H9 (cell line): ENCODE results near the gene NSUN5. TPM values are rescaled to one million over a fixed set of nuclear protein-coding genes. Genes with fewer than 3 reads are reported as not detected.

ENCODE experiments used
- DNase-seq: peaks from one replicate; pipeline ENCODE4 v3.0.0-alpha.2; 2017
- H2AFZ ChIP-seq: one replicate; pipeline ENCODE4 v1.6.1; 2013; ENCODE audit warnings: mild to moderate bottlenecking, low read length, control low read depth, moderate library complexity
- H2AK5ac ChIP-seq: 2 replicates; pipeline ENCODE4 v1.6.1; 2013; ENCODE audit warnings: low read length, control low read depth, mixed read lengths; ENCODE audit not compliant: insufficient read length
- H2BK120ac ChIP-seq: one replicate; pipeline ENCODE4 v1.6.1; 2013; ENCODE audit warnings: low read depth, mild to moderate bottlenecking, low read length, control low read depth, inconsistent platforms; ENCODE audit not compliant: poor library complexity, severe bottlenecking
- H2BK12ac ChIP-seq: 2 replicates; pipeline ENCODE4 v1.6.1; 2013; ENCODE audit warnings: low read length, control low read depth, mixed read lengths, low read depth; ENCODE audit not compliant: insufficient read length
- H2BK15ac ChIP-seq: 2 replicates; pipeline ENCODE4 v1.6.1; 2013; ENCODE audit warnings: low read depth, low read length, control low read depth
- H2BK20ac ChIP-seq: one replicate; pipeline ENCODE4 v1.6.1; 2013; ENCODE audit warnings: low read depth, mild to moderate bottlenecking, low read length, control low read depth, inconsistent platforms; ENCODE audit not compliant: poor library complexity, severe bottlenecking
- H2BK5ac ChIP-seq: 2 replicates; pipeline ENCODE4 v1.6.1; 2013; ENCODE audit warnings: low read length, control low read depth, mixed read lengths; ENCODE audit not compliant: insufficient read length
- H3K14ac ChIP-seq: 2 replicates; pipeline ENCODE4 v1.6.1; 2013; ENCODE audit warnings: low read length, control low read depth; ENCODE audit not compliant: insufficient read depth
- H3K18ac ChIP-seq: 2 replicates; pipeline ENCODE4 v1.6.1; 2013; ENCODE audit warnings: low read depth, mild to moderate bottlenecking, mixed read lengths, low read length, control low read depth; ENCODE audit not compliant: insufficient read length
- H3K23ac ChIP-seq: 2 replicates; pipeline ENCODE4 v1.6.1; 2013; ENCODE audit warnings: low read length, control low read depth, mixed read lengths, low read depth; ENCODE audit not compliant: insufficient read length
- H3K23me2 ChIP-seq: 2 replicates; pipeline ENCODE4 v1.6.1; 2013; ENCODE audit warnings: low read depth, mild to moderate bottlenecking, mixed read lengths, low read length, control low read depth; ENCODE audit not compliant: insufficient read length, poor library complexity, severe bottlenecking
- H3K27ac ChIP-seq: 2 replicates; pipeline ENCODE4 v1.5.1; 2013; ENCODE audit warnings: low read length, control low read depth, mixed read lengths, low read depth; ENCODE audit not compliant: insufficient read length
- H3K27me3 ChIP-seq: 2 replicates; pipeline ENCODE4 v1.6.1; 2013; ENCODE audit warnings: low read length, control low read depth, inconsistent platforms; ENCODE audit not compliant: insufficient read depth
- H3K4ac ChIP-seq: 2 replicates; pipeline ENCODE4 v1.6.1; 2013; ENCODE audit warnings: low read depth, mild to moderate bottlenecking, control low read depth, inconsistent platforms, low read length, moderate library complexity
- H3K4me1 ChIP-seq: 2 replicates; pipeline ENCODE4 v1.6.1; 2013; ENCODE audit warnings: low read length, control low read depth, inconsistent platforms; ENCODE audit not compliant: insufficient read depth
- H3K4me2 ChIP-seq: 2 replicates; pipeline ENCODE4 v1.6.1; 2013; ENCODE audit warnings: low read length, control low read depth, mixed read lengths; ENCODE audit not compliant: insufficient read length, insufficient read depth
- H3K56ac ChIP-seq: 2 replicates; pipeline ENCODE4 v1.6.1; 2013; ENCODE audit warnings: low read depth, mild to moderate bottlenecking, mixed read lengths, low read length, control low read depth; ENCODE audit not compliant: insufficient read length
- H3K79me1 ChIP-seq: 2 replicates; pipeline ENCODE4 v1.6.1; 2013; ENCODE audit warnings: low read depth, mild to moderate bottlenecking, moderate library complexity, low read length, control low read depth, inconsistent platforms; ENCODE audit not compliant: insufficient read depth, poor library complexity, severe bottlenecking
- H3K79me2 ChIP-seq: 2 replicates; pipeline ENCODE4 v1.6.1; 2013; ENCODE audit warnings: low read length, control low read depth, inconsistent platforms; ENCODE audit not compliant: insufficient read depth
- H3K9ac ChIP-seq: 2 replicates; pipeline ENCODE4 v1.6.1; 2013; ENCODE audit warnings: low read length, control low read depth, mixed read lengths; ENCODE audit not compliant: insufficient read length; ENCODE audit errors: extremely low read depth
- H3K9me3 ChIP-seq: one replicate; pipeline ENCODE4 v1.6.1; 2013; ENCODE audit warnings: low read depth, low read length, inconsistent platforms; ENCODE audit not compliant: control insufficient read depth
- H3T11ph ChIP-seq: one replicate; pipeline ENCODE4 v1.6.1; 2013; ENCODE audit warnings: mild to moderate bottlenecking, low read length, control low read depth, inconsistent platforms
- H4K20me1 ChIP-seq: one replicate; pipeline ENCODE4 v1.6.1; 2013; ENCODE audit not compliant: control insufficient read depth, insufficient read length, insufficient read depth
- H4K5ac ChIP-seq: 2 replicates; pipeline ENCODE4 v1.6.1; 2013; ENCODE audit warnings: low read depth, mild to moderate bottlenecking, mixed read lengths, low read length, control low read depth; ENCODE audit not compliant: insufficient read length
- H4K8ac ChIP-seq: replicated peaks from 2 replicates; pipeline ENCODE4 v1.6.1; 2013; ENCODE audit warnings: low read length, control low read depth, mixed read lengths, low read depth; ENCODE audit not compliant: insufficient read length
- H4K91ac ChIP-seq: 2 replicates; pipeline ENCODE4 v1.6.1; 2013; ENCODE audit warnings: low read depth, mild to moderate bottlenecking, moderate library complexity, mixed read lengths, low read length, control low read depth; ENCODE audit not compliant: insufficient read length
- H3K27ac Mint-ChIP-seq, 3 experiments: 2 replicates in 2 of 3; 3 replicates in 1 of 3; pipeline ENCODE4 v1.8.0; 2020 to 2021; ENCODE audit warnings: mixed read lengths in 3 of 3, mild to moderate bottlenecking in 1 of 3, moderate library complexity in 1 of 3
- H3K27me3 Mint-ChIP-seq: 2 replicates; pipeline ENCODE4 v1.8.0; 2021; ENCODE audit warnings: low read depth, mild to moderate bottlenecking, moderate library complexity, mixed read lengths
- H3K36me3 Mint-ChIP-seq, 3 experiments: 2 replicates in 2 of 3; 3 replicates in 1 of 3; pipeline ENCODE4 v1.8.0; 2020 to 2021; ENCODE audit warnings: low read depth in 3 of 3, mixed read lengths in 3 of 3; ENCODE audit not compliant: insufficient read depth in 1 of 3
- H3K4me1 Mint-ChIP-seq, 2 experiments: 2 replicates each; pipeline ENCODE4 v1.8.0; 2020; ENCODE audit warnings: mixed read lengths in 2 of 2
- H3K4me3 Mint-ChIP-seq, 2 experiments: 2 replicates in 1 of 2; 3 replicates in 1 of 2; pipeline ENCODE4 v1.8.0; 2020 to 2021; ENCODE audit warnings: mild to moderate bottlenecking in 2 of 2, mixed read lengths in 2 of 2, moderate library complexity in 1 of 2
- H3K9me3 Mint-ChIP-seq, 2 experiments: 2 replicates in 1 of 2; 3 replicates in 1 of 2; pipeline ENCODE4 v1.8.0; 2020; ENCODE audit warnings: mild to moderate bottlenecking in 2 of 2, mixed read lengths in 2 of 2, moderate library complexity in 1 of 2
- CTCF ChIP-seq: fragments of 200-600 bp; sonication (generic); conservative IDR thresholded peaks from 3 replicates; pipeline ENCODE4 v1.8.0; 2021; ENCODE audit warnings: antibody characterized with exemption, mild to moderate bottlenecking
- WGBS: extraction: QIAGEN DNeasy Blood & Tissue Kit; methylation state at CpG from one replicate; pipeline ENCODE4 v1.1.7; 2013; ENCODE audit warnings: missing lambda C conversion rate, low lambda C conversion rate, mixed read lengths; ENCODE audit not compliant: insufficient read length; ENCODE audit errors: extremely low coverage; 5-methylcytosine and 5-hydroxymethylcytosine counted together
- total RNA-seq: library from RNA; stranded (reverse); gene quantifications from 2 replicates; pipeline ENCODE4 v1.2.1, GENCODE V29; 2021

NSUN5 gene
- total RNA-seq, 1 experiment from 2014 or later = 64.2 TPM

- peaks cover 0 to 7% (median 2%) of the 10 kb centered on the region in 3 experiments; a peak in 5 of 7 replicates for H3K36me3 Mint-ChIP-seq
- H2BK12ac ChIP-seq = no peak overlapping the region
- no peak overlapping the region for H3K23ac ChIP-seq
- no peak overlapping the region for H3K4me2 ChIP-seq
- no peak overlapping the region for H4K8ac ChIP-seq
- H4K20me1 ChIP-seq = no peaks in the 10 kb centered on the region
- H3K9me3 Mint-ChIP-seq = peaks cover 8 to 11% of the 10 kb centered on the region in 2 experiments; a peak in 4 of 5 replicates
- H3K14ac ChIP-seq = no peak overlapping the region
- DNase-seq = no peak
- no peak overlapping the region for H4K5ac ChIP-seq
- no peak overlapping the region for H2BK15ac ChIP-seq
- peaks cover 2% of the 10 kb centered on the region; the same call in 1 of the 2 replicates for H3K27me3 Mint-ChIP-seq
- no peak overlapping the region for H2BK5ac ChIP-seq
- no peak overlapping the region for H3K56ac ChIP-seq
- H3K9ac ChIP-seq = no peak overlapping the region
- peaks cover 25 to 35% of the 10 kb centered on the region in 2 experiments for H3K4me1 Mint-ChIP-seq
- H2BK120ac ChIP-seq = no peak overlapping the region
- H3K4me1 ChIP-seq = peaks cover 10% of the 10 kb centered on the region; the same call in 1 of the 2 replicates
- H3K4ac ChIP-seq = no peak overlapping the region
- no peak overlapping the region for H2BK20ac ChIP-seq
- no peak overlapping the region for H2AK5ac ChIP-seq
- no peak overlapping the region for H3K18ac ChIP-seq
- WGBS = no CpG with 5 or more reads among the region's 12 CpGs
- no peaks in the 10 kb centered on the region for H3K9me3 ChIP-seq
- H3K23me2 ChIP-seq = no peaks in the 10 kb centered on the region
- no peaks in the 10 kb centered on the region for H3K79me1 ChIP-seq
- H3T11ph ChIP-seq = no peak overlapping the region
- no peak for TF ChIP-seq CTCF
- H2AFZ ChIP-seq = no peak overlapping the region
- H3K4me3 Mint-ChIP-seq = no peak overlapping the region
- H3K27ac ChIP-seq = no peak overlapping the region
- H4K91ac ChIP-seq = no peak overlapping the region
- no peaks in the 10 kb centered on the region for H3K79me2 ChIP-seq
- no peaks in the 10 kb centered on the region for H3K27me3 ChIP-seq
- no peak overlapping the region for H3K27ac Mint-ChIP-seq
Measured at GRCh38 chr7:73350306-73351068, 41.9 kb upstream of the NSUN5 start.
